Brain microvascular endothelial cell (primary cell): ENCODE data around the gene PRR19.

ENCODE experiments used
- DNase-seq: peaks from one replicate; pipeline ENCODE4 v3.0.0-alpha.2; 2020
- H3K27ac ChIP-seq: fragments of 250-450 bp; sonication (Bioruptor Pico); 2 replicates; pipeline ENCODE4 v1.5.1; 2020; ENCODE audit warnings: mild to moderate bottlenecking, moderate library complexity
- H3K27me3 ChIP-seq: fragments of 250-450 bp; sonication (Bioruptor Pico); replicated peaks from 2 replicates; pipeline ENCODE4 v1.5.1; 2020; ENCODE audit warnings: mild to moderate bottlenecking
- H3K36me3 ChIP-seq: fragments of 250-450 bp; sonication (Bioruptor Pico); replicated peaks from 2 replicates; pipeline ENCODE4 v1.5.1; 2020; ENCODE audit warnings: mild to moderate bottlenecking
- H3K4me3 ChIP-seq: 2 replicates; pipeline ENCODE4 v1.5.1; 2011; ENCODE audit warnings: low read depth, mild to moderate bottlenecking, control low read depth, low read length, moderate library complexity
- in situ Hi-C: cut with HindIII; loops from 2 replicates; pipeline ENCODE4 v1.10.0; 2017; ENCODE audit warnings: low sequenced_read_pairs, low pct_ligation_motif_present
- TF ChIP-seq, protein P1 (sequence below): IDR thresholded peaks from 2 replicates; pipeline ENCODE4 v1.5.1; 2011; ENCODE audit warnings: low read depth, mild to moderate bottlenecking, moderate library complexity, low read length, control low read depth, inconsistent platforms; ENCODE audit errors: missing control alignments

Gene PRR19

DNA sequence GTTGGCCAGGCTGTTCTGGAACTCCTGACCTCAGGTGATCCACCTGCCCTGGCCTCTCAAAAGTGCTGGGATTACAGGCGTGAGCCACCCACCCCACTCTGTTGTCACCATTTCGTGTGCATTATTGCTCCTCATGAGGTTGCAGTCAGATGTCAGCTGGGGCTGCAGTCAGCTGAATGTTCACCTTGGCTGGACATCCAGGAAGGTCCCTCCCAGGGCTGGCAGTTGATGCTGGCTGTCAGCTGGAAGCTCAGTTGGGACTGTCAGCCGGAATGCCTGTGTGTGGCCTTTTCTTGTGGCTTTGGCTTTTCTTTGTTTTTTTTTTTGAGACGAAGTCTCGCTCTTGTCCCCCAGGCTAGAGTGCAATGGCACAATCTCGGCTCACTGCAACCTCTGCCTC, 30.1 kb downstream of the PRR19 start:
- no peak for DNase-seq
- TF ChIP-seq, protein P1, sequence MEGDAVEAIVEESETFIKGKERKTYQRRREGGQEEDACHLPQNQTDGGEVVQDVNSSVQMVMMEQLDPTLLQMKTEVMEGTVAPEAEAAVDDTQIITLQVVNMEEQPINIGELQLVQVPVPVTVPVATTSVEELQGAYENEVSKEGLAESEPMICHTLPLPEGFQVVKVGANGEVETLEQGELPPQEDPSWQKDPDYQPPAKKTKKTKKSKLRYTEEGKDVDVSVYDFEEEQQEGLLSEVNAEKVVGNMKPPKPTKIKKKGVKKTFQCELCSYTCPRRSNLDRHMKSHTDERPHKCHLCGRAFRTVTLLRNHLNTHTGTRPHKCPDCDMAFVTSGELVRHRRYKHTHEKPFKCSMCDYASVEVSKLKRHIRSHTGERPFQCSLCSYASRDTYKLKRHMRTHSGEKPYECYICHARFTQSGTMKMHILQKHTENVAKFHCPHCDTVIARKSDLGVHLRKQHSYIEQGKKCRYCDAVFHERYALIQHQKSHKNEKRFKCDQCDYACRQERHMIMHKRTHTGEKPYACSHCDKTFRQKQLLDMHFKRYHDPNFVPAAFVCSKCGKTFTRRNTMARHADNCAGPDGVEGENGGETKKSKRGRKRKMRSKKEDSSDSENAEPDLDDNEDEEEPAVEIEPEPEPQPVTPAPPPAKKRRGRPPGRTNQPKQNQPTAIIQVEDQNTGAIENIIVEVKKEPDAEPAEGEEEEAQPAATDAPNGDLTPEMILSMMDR: no peak
- no peaks in the 10 kb centered on the region for H3K27me3 ChIP-seq
- H3K36me3 ChIP-seq: peaks cover 6% of the 10 kb centered on the region
- in situ Hi-C loops: no loop called here
- no peak overlapping the region for H3K27ac ChIP-seq
- H3K4me3 ChIP-seq: no peak overlapping the region

DNA sequence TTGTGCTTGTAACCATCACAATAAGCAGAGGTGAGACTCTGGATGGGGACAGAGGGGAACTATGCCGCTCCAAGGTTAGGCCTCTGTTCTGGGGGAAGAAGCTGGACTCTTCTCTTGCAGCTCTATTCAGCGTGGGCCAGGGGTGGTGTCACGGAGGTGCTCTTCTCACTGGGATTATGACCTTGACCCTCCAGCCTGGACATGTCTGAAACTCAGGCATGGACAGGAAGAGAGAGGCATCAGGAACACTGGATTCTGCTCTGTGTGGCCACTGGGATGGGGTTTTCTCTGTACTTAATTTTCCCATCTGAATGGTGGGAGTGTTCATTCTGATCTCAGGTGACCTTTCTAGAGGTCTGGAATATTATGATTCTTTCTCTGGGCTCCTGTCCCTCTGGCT, 31.1 kb downstream of the PRR19 start:
- no peak for DNase-seq
- peaks cover 6% of the 10 kb centered on the region for H3K36me3 ChIP-seq
- TF ChIP-seq, protein P1: no peak
- in situ Hi-C loops: no loop called here
- no peak overlapping the region for H3K4me3 ChIP-seq
- no peak overlapping the region for H3K27ac ChIP-seq
- no peaks in the 10 kb centered on the region for H3K27me3 ChIP-seq

DNA sequence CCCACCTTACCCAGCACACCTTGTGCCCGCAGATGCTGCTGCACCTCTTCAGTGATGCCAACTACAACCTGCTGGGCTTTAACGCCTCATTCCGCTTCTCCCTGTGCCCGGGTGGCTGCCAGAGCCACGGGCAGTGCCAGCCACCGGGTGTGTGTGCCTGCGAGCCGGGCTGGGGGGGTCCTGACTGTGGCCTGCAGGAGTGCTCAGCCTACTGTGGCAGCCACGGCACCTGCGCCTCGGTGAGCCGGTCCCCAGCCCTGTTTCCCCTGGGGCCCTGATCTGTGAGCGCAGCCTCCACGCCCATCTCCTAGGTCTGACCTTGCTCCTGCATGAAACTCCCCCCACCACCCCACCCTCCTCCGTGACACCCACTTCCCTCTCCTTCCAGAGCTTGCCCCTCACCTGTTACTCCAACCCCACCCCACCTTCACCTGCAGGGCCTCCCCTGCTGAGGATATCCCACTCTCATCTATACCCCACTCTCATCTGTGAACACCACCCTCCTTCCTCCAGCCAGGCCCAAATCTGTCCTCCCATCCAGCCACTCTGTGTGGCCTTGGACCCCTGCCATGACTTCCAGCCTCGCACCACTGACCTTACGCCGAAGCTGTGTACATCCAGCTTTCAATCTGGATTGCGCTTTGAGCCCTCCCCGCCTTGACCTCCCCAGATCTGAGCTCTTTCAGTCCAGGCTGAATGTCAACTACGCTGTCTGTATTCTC, 32.2 kb downstream of the PRR19 start:
- DNase-seq: no peak
- in situ Hi-C loops: no loop called here
- Histone ChIP-seq H3K4me3 (no peak overlapping the region), H3K36me3 (peaks cover 8% of the 10 kb centered on the region), H3K27me3 (no peaks in the 10 kb centered on the region), H3K27ac (no peak overlapping the region)
- TF ChIP-seq, protein P1: no peak

DNA sequence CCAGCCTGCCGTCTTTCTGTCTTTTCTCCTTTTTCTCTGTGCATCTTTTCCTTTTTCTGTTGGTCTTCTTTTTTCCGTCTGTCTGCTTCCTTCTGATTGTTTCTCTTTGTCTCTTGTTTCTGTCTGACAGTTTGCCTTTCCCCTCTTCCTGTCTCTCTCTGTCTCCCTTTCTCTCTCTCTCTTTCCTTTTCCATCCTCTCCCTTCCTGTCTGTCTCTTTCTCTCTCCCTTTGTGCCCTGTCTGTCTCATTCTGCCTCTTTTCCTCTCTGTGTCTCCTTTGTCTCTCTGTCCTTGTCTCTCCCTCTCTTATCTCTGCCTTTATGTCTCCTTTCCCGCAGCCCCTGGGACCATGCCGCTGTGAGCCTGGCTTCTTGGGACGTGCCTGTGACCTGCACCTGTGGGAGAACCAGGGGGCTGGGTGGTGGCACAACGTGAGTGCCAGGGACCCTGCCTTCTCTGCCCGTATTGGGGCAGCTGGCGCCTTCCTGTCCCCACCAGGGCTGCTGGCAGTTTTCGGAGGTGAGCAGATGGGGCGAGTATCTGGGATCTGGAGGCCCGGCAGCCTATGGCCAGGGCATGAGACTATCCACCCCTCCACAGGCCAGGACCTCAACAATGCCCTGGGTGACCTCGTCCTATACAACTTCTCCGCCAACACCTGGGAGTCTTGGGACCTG, 32.9 kb downstream of the PRR19 start:
- Histone ChIP-seq H3K27ac (no peak overlapping the region), H3K4me3 (no peak overlapping the region), H3K27me3 (no peaks in the 10 kb centered on the region), H3K36me3 (peaks cover 8% of the 10 kb centered on the region)
- in situ Hi-C loops: no loop called here
- TF ChIP-seq, protein P1: no peak
- DNase-seq: no peak

DNA sequence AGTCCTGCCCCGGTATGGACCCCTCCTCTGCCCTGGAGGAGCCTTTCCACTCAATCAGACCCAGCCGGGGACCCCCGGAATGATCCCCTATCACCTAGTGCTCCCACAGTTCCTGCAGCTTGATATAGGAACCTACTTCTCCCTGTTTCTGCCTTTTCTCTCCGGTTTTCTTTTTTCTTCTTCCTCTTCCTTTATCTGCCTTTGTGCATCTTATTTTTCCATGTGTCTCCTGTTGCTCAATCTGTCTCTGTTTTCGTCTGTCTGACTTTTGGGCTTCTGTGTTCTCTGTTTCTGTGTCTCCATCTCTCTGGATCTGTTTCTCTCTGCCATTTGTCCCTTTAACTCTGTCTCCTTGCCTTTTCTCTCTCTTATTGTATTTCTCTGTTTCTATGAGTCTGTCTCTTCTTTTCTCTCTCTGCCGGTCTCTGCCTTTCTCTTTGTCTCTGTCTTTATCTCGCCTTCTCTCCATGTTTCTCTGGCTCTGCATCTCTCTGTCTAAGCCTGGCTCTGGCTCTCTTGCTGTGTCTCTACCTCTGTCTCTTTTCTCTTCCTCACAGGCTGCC, 33.5 kb downstream of the PRR19 start:
- H3K27me3 ChIP-seq: no peaks in the 10 kb centered on the region
- H3K27ac ChIP-seq: no peak overlapping the region
- TF ChIP-seq, protein P1: no peak
- H3K36me3 ChIP-seq: peaks cover 8% of the 10 kb centered on the region
- no peak for DNase-seq
- in situ Hi-C loops: no loop called here
- H3K4me3 ChIP-seq: no peak overlapping the region
